ENCODE data around the gene MED17.

Gene MED17

DNA sequence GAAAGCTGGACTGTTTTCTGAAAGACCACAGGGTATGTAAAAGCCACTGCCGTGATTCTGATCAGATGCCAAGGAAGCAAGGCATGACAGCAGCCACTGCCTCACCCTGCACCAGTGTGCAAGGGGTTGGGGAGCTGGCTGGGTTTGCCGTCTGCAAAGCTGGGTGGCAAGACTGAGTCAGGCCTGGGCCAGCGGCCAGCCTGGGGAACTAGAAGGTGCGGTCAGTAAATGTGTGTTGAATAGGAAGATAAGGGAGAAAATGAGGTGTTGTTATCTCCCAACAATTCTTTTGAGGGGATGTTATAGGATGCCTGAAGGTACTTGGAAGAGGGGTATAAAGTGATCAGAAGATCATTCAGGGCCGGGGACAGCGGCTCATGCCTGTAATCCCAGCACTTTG, 58.4 kb downstream of the MED17 start:
- H2AFZ ChIP-seq (ENCODE audit: insufficient read depth, low read length, poor library complexity), result no peak overlapping the region
- H3K27ac ChIP-seq (ENCODE audit: low read depth, low read length), result no peak overlapping the region
- no peak overlapping the region for H3K23ac ChIP-seq (ENCODE audit: low read length)
- H3K4me1 ChIP-seq (ENCODE audit: control insufficient read depth in 1 of 2, insufficient read depth in 2 of 2, low read length in 2 of 2), result peaks cover 5 to 10% of the 10 kb centered on the region in 2 experiments
- no peak overlapping the region for H2BK120ac ChIP-seq (ENCODE audit: insufficient read depth, low read length, poor library complexity)
- no peak overlapping the region for H4K8ac ChIP-seq (ENCODE audit: low read depth, low read length)
- no CpG with 5 or more reads among the region's 6 CpGs for WGBS (ENCODE audit: extremely low coverage, insufficient coverage, insufficient read length)
- peaks cover 2% of the 10 kb centered on the region for H3K9me3 ChIP-seq (ENCODE audit: insufficient read depth, low read depth, low read length)
- H3K36me3 ChIP-seq (ENCODE audit: control insufficient read depth in 1 of 2, insufficient read depth in 2 of 2, low read length in 2 of 2), result no peaks in the 10 kb centered on the region
- no peaks in the 10 kb centered on the region for H3K27me3 ChIP-seq (ENCODE audit: insufficient read depth, low read length)
- H4K12ac ChIP-seq (ENCODE audit: low read depth, low read length), result no peak overlapping the region
- no peak overlapping the region for H3K4me3 ChIP-seq (ENCODE audit: low read depth, low read length)
- no peak for DNase-seq
- no peak overlapping the region for H3K9ac ChIP-seq (ENCODE audit: low read length)
- no peak overlapping the region for H4K91ac ChIP-seq (ENCODE audit: low read depth, low read length)
- no peak overlapping the region for H3K18ac ChIP-seq (ENCODE audit: low read length)
- H3K4ac ChIP-seq (ENCODE audit: low read depth, low read length), result no peak overlapping the region
- H2AK5ac ChIP-seq (ENCODE audit: low read length), result no peak overlapping the region
- no peaks in the 10 kb centered on the region for H3K79me2 ChIP-seq (ENCODE audit: control insufficient read depth, insufficient read depth, low read length, poor library complexity)
- no peak overlapping the region for H3K14ac ChIP-seq (ENCODE audit: low read length)
- no peak overlapping the region for H2BK12ac ChIP-seq (ENCODE audit: low read length)
- H3K79me1 ChIP-seq (ENCODE audit: low read length), result no peaks in the 10 kb centered on the region
- H2BK5ac ChIP-seq (ENCODE audit: low read depth, low read length, poor library complexity), result no peak overlapping the region
- no peak overlapping the region for H3K4me2 ChIP-seq (ENCODE audit: low read length)

GRCh38 chr11:93843906-93844305, 59.8 kb downstream of the MED17 start:
- Histone ChIP-seq H3K18ac (ENCODE audit: low read length) (no peak overlapping the region), H2BK5ac (ENCODE audit: low read depth, low read length, poor library complexity) (no peak overlapping the region), H3K23ac (ENCODE audit: low read length) (no peak overlapping the region), H3K14ac (ENCODE audit: low read length) (no peak overlapping the region), H4K8ac (ENCODE audit: low read depth, low read length) (no peak overlapping the region), H4K12ac (ENCODE audit: low read depth, low read length) (no peak overlapping the region), H3K9ac (ENCODE audit: low read length) (no peak overlapping the region), H2AK5ac (ENCODE audit: low read length) (no peak overlapping the region), H3K4me2 (ENCODE audit: low read length) (no peak overlapping the region), H3K27ac (ENCODE audit: low read depth, low read length) (no peak overlapping the region), H3K36me3 (ENCODE audit: control insufficient read depth in 1 of 2, insufficient read depth in 2 of 2, low read length in 2 of 2) (no peaks in the 10 kb centered on the region), H3K9me3 (ENCODE audit: insufficient read depth, low read depth, low read length) (peaks cover 2% of the 10 kb centered on the region), H4K91ac (ENCODE audit: low read depth, low read length) (no peak overlapping the region), H2BK12ac (ENCODE audit: low read length) (no peak overlapping the region), H2AFZ (ENCODE audit: insufficient read depth, low read length, poor library complexity) (no peak overlapping the region), H3K79me1 (ENCODE audit: low read length) (no peaks in the 10 kb centered on the region), H3K4me3 (ENCODE audit: low read depth, low read length) (no peak overlapping the region), H3K4ac (ENCODE audit: low read depth, low read length) (no peak overlapping the region), H3K27me3 (ENCODE audit: insufficient read depth, low read length) (no peaks in the 10 kb centered on the region), H2BK120ac (ENCODE audit: insufficient read depth, low read length, poor library complexity) (no peak overlapping the region), H3K79me2 (ENCODE audit: control insufficient read depth, insufficient read depth, low read length, poor library complexity) (no peaks in the 10 kb centered on the region), H3K4me1 (ENCODE audit: control insufficient read depth in 1 of 2, insufficient read depth in 2 of 2, low read length in 2 of 2) (peaks cover 5 to 10% of the 10 kb centered on the region in 2 experiments)
- no peak for DNase-seq
- WGBS (ENCODE audit: extremely low coverage, insufficient coverage, insufficient read length), result no CpG with 5 or more reads among the region's 5 CpGs

- no peak overlapping the region for H3K4me3 ChIP-seq (ENCODE audit: low read depth, low read length)
- no peak overlapping the region for H3K18ac ChIP-seq (ENCODE audit: low read length)
- no peak overlapping the region for H4K8ac ChIP-seq (ENCODE audit: low read depth, low read length)
- H3K4me1 ChIP-seq (ENCODE audit: control insufficient read depth in 1 of 2, insufficient read depth in 2 of 2, low read length in 2 of 2), result peaks cover 5 to 10% of the 10 kb centered on the region in 2 experiments
- H3K79me1 ChIP-seq (ENCODE audit: low read length), result no peaks in the 10 kb centered on the region
- no peak overlapping the region for H3K4ac ChIP-seq (ENCODE audit: low read depth, low read length)
- H3K9ac ChIP-seq (ENCODE audit: low read length), result no peak overlapping the region
- no peaks in the 10 kb centered on the region for H3K79me2 ChIP-seq (ENCODE audit: control insufficient read depth, insufficient read depth, low read length, poor library complexity)
- H3K36me3 ChIP-seq (ENCODE audit: control insufficient read depth in 1 of 2, insufficient read depth in 2 of 2, low read length in 2 of 2), result no peaks in the 10 kb centered on the region
- H2AFZ ChIP-seq (ENCODE audit: insufficient read depth, low read length, poor library complexity), result no peak overlapping the region
- H2BK12ac ChIP-seq (ENCODE audit: low read length), result no peak overlapping the region
- H3K23ac ChIP-seq (ENCODE audit: low read length), result no peak overlapping the region
- H3K27ac ChIP-seq (ENCODE audit: low read depth, low read length), result no peak overlapping the region
- H2BK120ac ChIP-seq (ENCODE audit: insufficient read depth, low read length, poor library complexity), result no peak overlapping the region
- no peak overlapping the region for H2BK5ac ChIP-seq (ENCODE audit: low read depth, low read length, poor library complexity)
- no CpG with 5 or more reads among the region's 7 CpGs for WGBS (ENCODE audit: extremely low coverage, insufficient coverage, insufficient read length)
- H4K91ac ChIP-seq (ENCODE audit: low read depth, low read length), result no peak overlapping the region
- H4K12ac ChIP-seq (ENCODE audit: low read depth, low read length), result no peak overlapping the region
- H2AK5ac ChIP-seq (ENCODE audit: low read length), result no peak overlapping the region
- H3K4me2 ChIP-seq (ENCODE audit: low read length), result no peak overlapping the region
- no peaks in the 10 kb centered on the region for H3K9me3 ChIP-seq (ENCODE audit: insufficient read depth, low read depth, low read length)
- no peak overlapping the region for H3K14ac ChIP-seq (ENCODE audit: low read length)
- DNase-seq, result peak; percentile 18 to 71
- no peaks in the 10 kb centered on the region for H3K27me3 ChIP-seq (ENCODE audit: insufficient read depth, low read length)
Measured at GRCh38 chr11:93844568-93844967, 60.5 kb downstream of the MED17 start.

- no peak overlapping the region for H3K23ac ChIP-seq (ENCODE audit: low read length)
- no peak overlapping the region for H3K27ac ChIP-seq (ENCODE audit: low read depth, low read length)
- H3K79me2 ChIP-seq (ENCODE audit: control insufficient read depth, insufficient read depth, low read length, poor library complexity), result no peaks in the 10 kb centered on the region
- H2AK5ac ChIP-seq (ENCODE audit: low read length), result no peak overlapping the region
- WGBS (ENCODE audit: extremely low coverage, insufficient coverage, insufficient read length), result no CpG with 5 or more reads among the region's 8 CpGs
- no peak overlapping the region for H3K4ac ChIP-seq (ENCODE audit: low read depth, low read length)
- no peak overlapping the region for H2AFZ ChIP-seq (ENCODE audit: insufficient read depth, low read length, poor library complexity)
- no peak for DNase-seq
- H4K91ac ChIP-seq (ENCODE audit: low read depth, low read length), result no peak overlapping the region
- no peaks in the 10 kb centered on the region for H3K27me3 ChIP-seq (ENCODE audit: insufficient read depth, low read length)
- no peaks in the 10 kb centered on the region for H3K9me3 ChIP-seq (ENCODE audit: insufficient read depth, low read depth, low read length)
- no peak overlapping the region for H2BK12ac ChIP-seq (ENCODE audit: low read length)
- no peaks in the 10 kb centered on the region for H3K36me3 ChIP-seq (ENCODE audit: control insufficient read depth in 1 of 2, insufficient read depth in 2 of 2, low read length in 2 of 2)
- H2BK120ac ChIP-seq (ENCODE audit: insufficient read depth, low read length, poor library complexity), result no peak overlapping the region
- no peak overlapping the region for H3K18ac ChIP-seq (ENCODE audit: low read length)
- no peak overlapping the region for H3K14ac ChIP-seq (ENCODE audit: low read length)
- no peak overlapping the region for H4K12ac ChIP-seq (ENCODE audit: low read depth, low read length)
- H3K9ac ChIP-seq (ENCODE audit: low read length), result no peak overlapping the region
- H2BK5ac ChIP-seq (ENCODE audit: low read depth, low read length, poor library complexity), result no peak overlapping the region
- no peaks in the 10 kb centered on the region for H3K79me1 ChIP-seq (ENCODE audit: low read length)
- no peak overlapping the region for H3K4me2 ChIP-seq (ENCODE audit: low read length)
- no peak overlapping the region for H3K4me3 ChIP-seq (ENCODE audit: low read depth, low read length)
- no peak overlapping the region for H4K8ac ChIP-seq (ENCODE audit: low read depth, low read length)
- peaks cover 5 to 15% of the 10 kb centered on the region in 2 experiments for H3K4me1 ChIP-seq (ENCODE audit: control insufficient read depth in 1 of 2, insufficient read depth in 2 of 2, low read length in 2 of 2)
Measured at GRCh38 chr11:93845181-93846092, 61.4 kb downstream of the MED17 start.
